Colonic mucosa (tissue), 4 donors: ENCODE results near the gene B4GAT1. TPM values are rescaled to one million over a fixed set of nuclear protein-coding genes. Genes with fewer than 3 reads are reported as not detected.

ENCODE experiments used
- DNase-seq: peaks from one replicate; pipeline ENCODE4 v3.0.0-alpha.2; 2020
- H3K27ac ChIP-seq: fragments of 200-600 bp; one replicate; pipeline ENCODE4 v1.8.0; 2021
- H3K27me3 ChIP-seq: fragments of 200-600 bp; one replicate; pipeline ENCODE4 v1.8.0; 2021
- H3K36me3 ChIP-seq: fragments of 200-600 bp; one replicate; pipeline ENCODE4 v1.8.0; 2021
- H3K4me1 ChIP-seq: fragments of 200-600 bp; one replicate; pipeline ENCODE4 v1.8.0; 2021; ENCODE audit warnings: mild to moderate bottlenecking
- H3K4me3 ChIP-seq: fragments of 200-600 bp; one replicate; pipeline ENCODE4 v1.8.0; 2021
- H3K9ac ChIP-seq, 2 donors: one replicate each; pipeline ENCODE4 v1.7.0; 2013; ENCODE audit warnings: control low read depth in 2 of 2, low read depth in 2 of 2, low read length in 2 of 2
- H3K9me3 ChIP-seq: fragments of 200-600 bp; one replicate; pipeline ENCODE4 v1.8.0; 2021
- intact Hi-C: fragments of 100-400 bp; cut with DNase I; formaldehyde crosslinking; loops from one replicate; pipeline ENCODE4 v1.14.1; 2022
- total RNA-seq, 2 donors: library from RNA; stranded (reverse); fragmentation: NEBNext Ultra II Directional in 1 of 2; extraction: Animal tissue kit (Norgen Biotek cat#: 25700) in 1 of 2; gene quantifications; one replicate each; pipeline ENCODE4 v1.2.1, GENCODE V29; 2021
- TF ChIP-seq, protein P1 (sequence below): fragments of 200-600 bp; IDR thresholded peaks from one replicate; pipeline ENCODE4 v1.8.0; 2022; ENCODE audit warnings: antibody characterized with exemption, mild to moderate bottlenecking
- donor health status: healthy.
- donor health status: DM: no; HTN: no; CAD: no.
- donor health status: DM: no; HTN: no; CAD: no.

B4GAT1 gene
- total RNA-seq, 2 donors from 2014 or later = 14.2 to 20.2 TPM

DNA sequence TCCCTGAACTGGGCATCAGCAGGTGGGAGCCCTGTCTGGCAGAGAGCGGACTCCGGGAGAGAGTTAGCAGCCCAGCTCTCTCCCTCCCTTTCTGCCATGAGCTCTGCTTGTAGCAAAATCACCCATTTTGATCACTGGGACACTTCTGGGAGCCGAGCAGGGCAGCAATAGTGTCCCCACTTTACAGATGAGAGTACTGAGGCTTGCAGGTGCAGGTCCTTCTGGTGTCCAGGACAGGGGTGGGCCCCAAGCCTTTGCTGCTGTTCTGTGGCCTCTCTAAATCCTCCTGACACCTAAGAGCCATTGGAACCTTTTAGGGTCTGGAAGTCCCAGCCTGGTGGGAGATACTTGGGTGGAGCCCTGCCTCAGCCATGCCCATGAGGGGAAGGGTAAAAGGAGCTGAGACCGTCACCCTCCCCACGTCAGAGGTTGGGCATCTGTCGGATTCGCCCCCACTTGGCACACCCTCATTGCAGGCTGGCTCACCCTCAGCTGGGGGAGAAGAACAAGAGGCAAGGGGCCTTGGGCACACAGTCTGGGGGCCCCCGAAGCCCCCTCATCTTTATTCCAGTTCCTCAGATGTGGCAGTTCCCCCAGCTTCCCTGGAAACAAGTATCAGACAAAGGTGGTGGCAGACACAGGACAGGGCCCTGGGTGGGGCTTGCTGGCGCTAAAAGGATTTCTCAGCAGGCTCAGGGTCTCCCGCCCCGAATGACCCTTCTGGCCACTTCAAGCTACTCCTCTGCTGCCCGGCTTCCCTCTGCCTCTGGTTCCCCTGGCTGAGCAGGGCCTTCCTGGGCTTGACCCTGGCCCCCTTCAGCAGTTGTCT is 15.7 kb downstream of the B4GAT1 start:
- intact Hi-C loops = no loop called here
- DNase-seq = no peak
- Histone ChIP-seq H3K27ac (no peak overlapping the region), H3K4me1 (peaks cover 23% of the 10 kb centered on the region), H3K9me3 (no peaks in the 10 kb centered on the region), H3K4me3 (no peak overlapping the region), H3K36me3 (no peaks in the 10 kb centered on the region), H3K9ac (no peak overlapping the region), H3K27me3 (no peaks in the 10 kb centered on the region)
- TF ChIP-seq, protein P1, sequence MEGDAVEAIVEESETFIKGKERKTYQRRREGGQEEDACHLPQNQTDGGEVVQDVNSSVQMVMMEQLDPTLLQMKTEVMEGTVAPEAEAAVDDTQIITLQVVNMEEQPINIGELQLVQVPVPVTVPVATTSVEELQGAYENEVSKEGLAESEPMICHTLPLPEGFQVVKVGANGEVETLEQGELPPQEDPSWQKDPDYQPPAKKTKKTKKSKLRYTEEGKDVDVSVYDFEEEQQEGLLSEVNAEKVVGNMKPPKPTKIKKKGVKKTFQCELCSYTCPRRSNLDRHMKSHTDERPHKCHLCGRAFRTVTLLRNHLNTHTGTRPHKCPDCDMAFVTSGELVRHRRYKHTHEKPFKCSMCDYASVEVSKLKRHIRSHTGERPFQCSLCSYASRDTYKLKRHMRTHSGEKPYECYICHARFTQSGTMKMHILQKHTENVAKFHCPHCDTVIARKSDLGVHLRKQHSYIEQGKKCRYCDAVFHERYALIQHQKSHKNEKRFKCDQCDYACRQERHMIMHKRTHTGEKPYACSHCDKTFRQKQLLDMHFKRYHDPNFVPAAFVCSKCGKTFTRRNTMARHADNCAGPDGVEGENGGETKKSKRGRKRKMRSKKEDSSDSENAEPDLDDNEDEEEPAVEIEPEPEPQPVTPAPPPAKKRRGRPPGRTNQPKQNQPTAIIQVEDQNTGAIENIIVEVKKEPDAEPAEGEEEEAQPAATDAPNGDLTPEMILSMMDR = no peak

DNA sequence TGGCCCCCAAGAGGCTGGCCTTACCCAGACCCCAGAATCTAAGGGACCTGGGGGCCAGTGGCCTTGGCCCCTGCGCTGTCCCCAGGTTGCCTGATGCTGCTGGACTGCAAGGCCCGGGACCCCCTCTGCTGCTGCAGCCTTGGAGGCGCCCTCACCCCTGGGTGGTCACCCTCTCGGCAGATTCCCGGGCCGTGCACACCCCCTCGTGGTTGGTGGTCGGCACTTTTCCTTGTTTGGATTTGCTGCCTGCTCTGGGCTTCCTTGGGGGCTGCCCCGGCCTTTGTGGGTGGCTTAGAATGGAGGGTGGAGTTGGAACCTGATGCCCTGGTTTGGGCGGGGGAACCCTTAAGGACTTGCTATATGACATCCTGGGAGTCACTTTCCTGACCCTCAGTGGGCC is 16.5 kb downstream of the B4GAT1 start:
- H3K27ac ChIP-seq = no peak overlapping the region
- no peaks in the 10 kb centered on the region for H3K27me3 ChIP-seq
- TF ChIP-seq, protein P1 = no peak
- peaks cover 21% of the 10 kb centered on the region for H3K4me1 ChIP-seq
- H3K36me3 ChIP-seq = no peaks in the 10 kb centered on the region
- no peak for DNase-seq
- intact Hi-C loops = no loop called here
- H3K4me3 ChIP-seq = no peak overlapping the region
- no peaks in the 10 kb centered on the region for H3K9me3 ChIP-seq
- no peak overlapping the region for H3K9ac ChIP-seq

DNA sequence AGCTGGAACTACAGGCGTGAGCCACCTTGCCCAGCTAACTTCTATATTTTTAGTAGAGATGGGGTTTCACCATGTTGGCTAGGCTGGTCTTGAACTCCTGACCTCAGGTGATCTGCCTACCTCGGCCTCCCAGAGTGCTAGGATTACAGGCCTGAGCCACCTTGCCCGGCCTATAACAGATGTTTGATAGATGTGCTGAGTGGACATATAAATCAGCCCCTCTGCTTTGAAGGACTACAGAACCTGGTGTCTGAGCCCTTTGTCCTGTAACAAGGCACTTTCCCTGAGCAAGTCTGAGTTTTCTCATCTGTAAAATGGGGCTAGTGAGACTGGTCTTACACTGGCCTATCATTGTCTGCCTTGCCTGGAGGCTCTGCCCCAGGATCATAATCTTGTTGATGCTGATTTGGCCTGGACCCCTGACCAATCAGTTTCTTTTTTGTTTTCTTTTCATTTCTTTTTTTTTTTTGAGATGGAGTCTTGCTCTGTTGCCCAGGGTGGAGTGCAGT is 18.2 kb downstream of the B4GAT1 start:
- Histone ChIP-seq H3K27me3 (no peaks in the 10 kb centered on the region), H3K36me3 (no peaks in the 10 kb centered on the region), H3K9ac (no peak overlapping the region), H3K4me1 (peaks cover 14% of the 10 kb centered on the region), H3K4me3 (no peak overlapping the region), H3K9me3 (no peaks in the 10 kb centered on the region), H3K27ac (no peak overlapping the region)
- TF ChIP-seq, protein P1 = no peak
- DNase-seq = no peak
- intact Hi-C loops = loop anchor here (5.0 kb wide), 1 partner anchor 58 kb away; no protein-coding TSS in a partner anchor

DNA sequence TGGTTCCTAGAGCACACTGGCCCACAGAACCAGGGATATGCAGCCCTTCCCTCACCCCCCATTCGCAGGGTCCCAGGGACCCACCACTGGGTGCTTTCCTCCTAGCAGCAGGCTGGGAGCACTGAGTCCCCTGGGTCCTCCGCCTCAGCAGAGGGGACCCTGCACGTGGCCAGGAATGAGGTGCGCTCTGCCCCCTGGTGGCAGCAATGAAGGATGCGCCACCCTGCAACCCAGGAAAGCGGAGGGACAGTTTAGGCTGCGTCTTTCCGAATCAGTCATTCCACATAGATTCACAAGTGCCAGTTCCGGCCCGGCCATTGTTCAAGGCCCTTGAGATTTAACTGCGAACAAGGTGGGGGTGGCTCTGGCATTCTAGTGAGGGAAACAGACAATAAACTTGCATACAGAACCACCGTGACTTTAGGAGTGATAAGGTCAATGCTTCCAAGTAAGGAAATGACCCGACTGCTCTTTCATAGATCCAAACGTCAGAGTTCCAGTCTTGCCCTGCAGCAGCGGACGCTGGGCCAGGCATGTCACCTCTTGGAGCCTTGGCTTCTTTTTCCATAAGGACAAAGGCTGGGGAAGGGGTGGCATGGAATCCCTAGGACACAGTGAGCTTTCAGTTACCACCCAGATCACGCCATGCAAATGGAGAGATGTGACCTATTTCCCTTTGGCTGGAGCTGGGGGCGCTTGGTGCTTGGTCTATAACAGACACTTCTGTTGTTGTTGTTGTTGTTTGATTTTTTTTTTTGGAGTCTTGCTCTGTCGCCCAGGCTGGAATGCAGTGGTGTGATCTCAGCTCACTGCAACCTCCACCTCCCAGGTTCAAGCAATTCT is 18.9 kb downstream of the B4GAT1 start:
- TF ChIP-seq, protein P1 = peak; percentile 96
- peak overlapping the region in 1 of 2 donors; percentile 47 for H3K9ac ChIP-seq
- H3K27me3 ChIP-seq = no peaks in the 10 kb centered on the region
- intact Hi-C loops = loop anchor here (5.0 kb wide), 1 partner anchor 59 kb away; no protein-coding TSS in a partner anchor
- no peaks in the 10 kb centered on the region for H3K36me3 ChIP-seq
- peak; percentile 80 for DNase-seq
- H3K9me3 ChIP-seq = no peaks in the 10 kb centered on the region
- H3K4me1 ChIP-seq = peaks cover 14% of the 10 kb centered on the region
- H3K27ac ChIP-seq = peak overlapping the region; percentile 15
- H3K4me3 ChIP-seq = no peak overlapping the region

DNA sequence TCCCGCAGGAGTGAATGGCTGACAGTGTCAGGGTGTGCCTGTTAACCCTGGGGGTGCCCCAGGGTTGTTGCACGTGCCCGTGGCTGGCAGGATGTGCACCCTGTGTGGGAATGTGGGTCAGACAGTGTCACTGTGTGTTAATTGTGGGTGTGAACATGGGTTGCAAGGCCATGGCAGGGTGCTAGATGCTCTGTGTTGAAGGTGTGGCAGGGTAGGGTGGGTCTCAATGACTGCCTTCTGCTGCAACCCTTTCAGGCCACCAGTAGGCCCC is 19.5 kb downstream of the B4GAT1 start:
- peak overlapping the region in 1 of 2 donors; percentile 47 for H3K9ac ChIP-seq
- H3K36me3 ChIP-seq = no peaks in the 10 kb centered on the region
- H3K4me3 ChIP-seq = no peak overlapping the region
- DNase-seq = no peak
- H3K27me3 ChIP-seq = no peaks in the 10 kb centered on the region
- H3K4me1 ChIP-seq = peaks cover 14% of the 10 kb centered on the region
- intact Hi-C loops = loop anchor here (5.0 kb wide), 1 partner anchor 59 kb away; no protein-coding TSS in a partner anchor
- H3K9me3 ChIP-seq = no peaks in the 10 kb centered on the region
- TF ChIP-seq, protein P1 = no peak
- H3K27ac ChIP-seq = peak overlapping the region; percentile 15
